Upper lobe of left lung (tissue), 4 donors: Measurements from ENCODE around the gene RGS19.

Source experiments
- EP300 ChIP-seq, 4 donors: sonication (generic); formaldehyde crosslinking; IDR thresholded peaks; one replicate each; pipeline ENCODE4 v1.5.1; 2017; ENCODE audit warnings: antibody characterized with exemption in 4 of 4, control low read depth in 2 of 4
- POLR2A ChIP-seq, 4 donors: fragments of 450-650 bp; IDR thresholded peaks; one replicate each; pipeline ENCODE4 v1.5.1; 2016 to 2017; ENCODE audit warnings: antibody characterized with exemption in 4 of 4, mild to moderate bottlenecking in 2 of 4
- POLR2AphosphoS5 ChIP-seq, 2 donors: sonication (generic); formaldehyde crosslinking; IDR thresholded peaks; one replicate each; pipeline ENCODE4 v1.5.1; 2017; ENCODE audit warnings: antibody characterized with exemption in 2 of 2
- TF ChIP-seq, protein P1 (sequence below), 6 experiments: fragments of 450-650 bp in 4 of 6; fragments of 200-600 bp in 2 of 6; sonication (generic) in 2 of 6; IDR thresholded peaks; one replicate each; pipeline ENCODE4 v1.5.1; 2016 to 2019; ENCODE audit warnings: antibody characterized with exemption in 6 of 6

DNA sequence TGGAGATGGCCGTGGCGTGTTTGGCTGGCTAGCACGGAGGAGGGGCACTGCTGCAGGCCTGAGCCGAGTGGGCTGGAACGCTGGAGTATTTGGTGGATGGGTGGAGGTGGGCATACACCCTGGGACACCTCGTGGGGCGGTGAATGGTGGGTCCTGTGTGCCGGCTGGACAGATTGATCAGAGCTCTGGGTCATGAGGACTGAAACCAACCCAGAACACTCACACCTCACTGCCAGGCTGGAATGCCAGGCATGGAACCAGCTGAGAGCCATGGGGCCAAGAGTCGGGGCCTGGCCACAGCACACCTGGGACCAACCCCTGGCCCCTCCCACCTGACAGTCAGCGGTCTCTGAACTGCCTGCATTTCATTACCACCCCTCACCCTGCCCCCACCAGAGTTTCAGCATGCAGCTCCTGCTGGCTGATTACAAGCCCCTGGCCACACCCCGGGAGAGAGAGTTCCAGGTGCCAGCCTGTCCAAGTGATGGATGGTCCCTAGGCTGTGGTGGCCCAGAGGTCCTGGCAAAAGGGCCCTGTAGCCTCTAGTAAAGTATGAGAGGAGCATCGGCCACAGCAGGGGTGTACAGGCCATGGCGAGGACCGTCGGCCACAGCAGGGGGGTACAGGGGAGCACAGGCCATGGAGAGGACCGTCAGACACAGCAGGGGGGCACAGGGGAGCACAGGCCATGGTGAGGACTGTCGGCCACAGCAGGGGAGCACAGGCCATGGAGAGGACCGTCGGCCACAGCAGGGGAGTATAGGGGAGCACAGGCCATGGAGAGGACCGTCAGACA is 24.8 kb upstream of the RGS19 start:
- TF ChIP-seq, protein P1, sequence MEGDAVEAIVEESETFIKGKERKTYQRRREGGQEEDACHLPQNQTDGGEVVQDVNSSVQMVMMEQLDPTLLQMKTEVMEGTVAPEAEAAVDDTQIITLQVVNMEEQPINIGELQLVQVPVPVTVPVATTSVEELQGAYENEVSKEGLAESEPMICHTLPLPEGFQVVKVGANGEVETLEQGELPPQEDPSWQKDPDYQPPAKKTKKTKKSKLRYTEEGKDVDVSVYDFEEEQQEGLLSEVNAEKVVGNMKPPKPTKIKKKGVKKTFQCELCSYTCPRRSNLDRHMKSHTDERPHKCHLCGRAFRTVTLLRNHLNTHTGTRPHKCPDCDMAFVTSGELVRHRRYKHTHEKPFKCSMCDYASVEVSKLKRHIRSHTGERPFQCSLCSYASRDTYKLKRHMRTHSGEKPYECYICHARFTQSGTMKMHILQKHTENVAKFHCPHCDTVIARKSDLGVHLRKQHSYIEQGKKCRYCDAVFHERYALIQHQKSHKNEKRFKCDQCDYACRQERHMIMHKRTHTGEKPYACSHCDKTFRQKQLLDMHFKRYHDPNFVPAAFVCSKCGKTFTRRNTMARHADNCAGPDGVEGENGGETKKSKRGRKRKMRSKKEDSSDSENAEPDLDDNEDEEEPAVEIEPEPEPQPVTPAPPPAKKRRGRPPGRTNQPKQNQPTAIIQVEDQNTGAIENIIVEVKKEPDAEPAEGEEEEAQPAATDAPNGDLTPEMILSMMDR (IDR thresholded peaks at IDR 0.05): no peak
- TF ChIP-seq POLR2AphosphoS5 (IDR thresholded peaks at IDR 0.05): no peak
- TF ChIP-seq EP300 (IDR thresholded peaks at IDR 0.05): no peak
- TF ChIP-seq POLR2A (IDR thresholded peaks at IDR 0.05): no peak
